Measurements from ENCODE around the gene ADISSP. TPM values are rescaled to one million over a fixed set of nuclear protein-coding genes. Genes with fewer than 3 reads are reported as not detected.
A peak's percentile ranks its signal among the peaks of the same experiment; 100 is the strongest.

Gene ADISSP
- total RNA-seq, 1 experiment from 2014 or later, result 95.8 TPM

DNA sequence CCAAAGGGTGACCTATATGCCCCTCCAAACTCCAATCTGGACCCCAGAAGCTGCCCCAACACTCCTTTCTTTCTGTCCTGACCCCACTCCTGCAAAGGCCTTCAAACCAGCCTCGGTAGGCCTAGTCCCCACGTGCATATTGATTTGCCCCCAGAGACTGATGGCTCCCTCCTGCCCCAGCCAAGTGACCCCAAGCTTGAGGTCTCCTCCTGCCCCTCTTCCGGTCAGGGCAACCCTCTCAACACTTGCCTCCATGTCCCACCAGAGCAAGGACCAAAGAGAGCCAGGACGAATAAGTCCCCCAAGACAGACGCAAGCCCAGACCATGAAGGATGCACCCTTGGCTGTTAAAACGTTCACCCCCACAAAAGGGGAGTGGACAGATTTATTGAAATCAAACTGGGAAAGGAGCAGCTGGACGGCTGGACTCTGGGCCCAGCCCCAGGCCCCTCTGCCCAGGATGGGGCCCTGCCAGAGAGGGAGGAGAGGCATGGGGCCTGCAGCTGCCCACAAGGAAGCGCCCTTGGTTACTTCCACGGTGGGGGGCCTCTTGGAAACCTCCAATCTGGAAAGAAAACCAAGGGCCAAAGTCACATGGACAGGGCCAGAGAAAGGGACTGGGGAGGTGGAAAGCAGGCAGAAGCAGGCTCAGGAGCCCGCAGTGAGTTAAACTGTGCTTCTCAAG, 16.1 kb upstream of the ADISSP start:
- no peak for DNase-seq (ENCODE audit: low spot score)
- in situ Hi-C loops (cut with HindIII; ENCODE audit: low sequenced_read_pairs), result no loop called here

DNA sequence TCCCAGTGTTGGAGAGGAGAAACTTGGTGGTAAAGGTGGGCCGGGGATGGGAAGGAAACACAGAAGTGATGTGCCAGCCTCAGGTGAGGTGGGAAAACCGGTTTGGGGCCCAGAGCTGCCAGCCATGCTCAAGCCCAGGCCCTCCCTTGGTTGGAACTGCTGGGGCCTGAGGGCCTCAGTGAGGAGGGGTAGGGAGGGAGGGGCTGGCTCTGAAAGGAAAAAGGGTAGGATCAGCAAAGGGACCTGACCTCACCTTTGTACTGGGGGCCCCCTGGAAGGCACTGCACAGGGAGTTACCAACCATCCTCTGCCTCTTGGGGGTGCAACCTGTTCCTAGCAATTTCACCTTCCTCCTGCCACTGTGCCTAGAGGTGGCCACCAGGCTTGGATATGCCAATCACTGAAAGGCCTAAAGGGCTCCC, 15.5 kb upstream of the ADISSP start:
- no peak for DNase-seq (ENCODE audit: low spot score)
- in situ Hi-C loops (cut with HindIII; ENCODE audit: low sequenced_read_pairs), result no loop called here

GRCh38 chr20:3782597-3782996, 15.0 kb upstream of the ADISSP start:
- in situ Hi-C loops (cut with HindIII; ENCODE audit: low sequenced_read_pairs), result no loop called here
- DNase-seq (ENCODE audit: low spot score), result no peak

DNA sequence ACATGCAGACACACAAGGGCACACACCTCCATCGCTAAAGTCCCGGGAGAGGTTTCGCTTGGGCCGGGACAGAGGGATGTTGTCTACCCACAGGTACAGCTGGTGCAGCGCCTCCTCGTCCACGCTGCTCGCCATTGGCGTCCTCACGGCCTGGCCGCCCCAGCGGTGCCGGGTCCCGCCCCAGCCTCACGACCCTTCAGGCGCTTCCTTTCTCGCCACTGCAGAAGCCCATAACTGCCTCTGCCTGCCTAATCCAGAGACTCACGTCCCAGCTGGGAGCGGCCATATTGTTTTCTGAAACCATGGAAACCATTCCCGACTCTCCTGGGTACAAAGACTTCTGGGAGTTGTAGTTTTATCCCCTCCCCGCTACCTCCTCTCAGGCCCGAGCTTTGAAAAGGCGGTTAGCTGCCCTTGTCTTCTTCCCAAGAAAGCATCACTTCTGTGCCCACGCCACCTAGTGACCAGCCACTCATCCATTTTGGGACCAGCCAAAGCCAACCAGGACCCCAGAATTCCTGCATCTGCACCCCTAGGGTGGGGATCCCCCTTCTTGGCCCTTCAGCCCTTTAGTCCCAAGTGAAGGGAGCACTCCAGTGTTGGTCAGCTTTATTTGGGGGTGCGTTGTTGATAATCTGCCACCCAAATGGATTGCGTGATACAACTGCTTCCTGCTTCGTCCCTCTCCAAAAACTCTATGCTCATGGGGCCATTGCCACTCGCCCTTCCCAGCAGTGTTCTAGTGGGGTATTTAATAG, 13.8 kb upstream of the ADISSP start, which contains the start of gene SPEF1:
Gene SPEF1 (minus strand): TSS at position 296 of the 758 bp plus-strand sequence. CDS start 161 bp downstream, at position 135.
- DNase-seq (ENCODE audit: low spot score), result peak; percentile 97
- in situ Hi-C loops (cut with HindIII; ENCODE audit: low sequenced_read_pairs), result no loop called here

- no peak for DNase-seq (ENCODE audit: low spot score)
- in situ Hi-C loops (cut with HindIII; ENCODE audit: low sequenced_read_pairs), result no loop called here
Observed at GRCh38 chr20:3778976-3779375, 11.4 kb upstream of the ADISSP start.

DNA sequence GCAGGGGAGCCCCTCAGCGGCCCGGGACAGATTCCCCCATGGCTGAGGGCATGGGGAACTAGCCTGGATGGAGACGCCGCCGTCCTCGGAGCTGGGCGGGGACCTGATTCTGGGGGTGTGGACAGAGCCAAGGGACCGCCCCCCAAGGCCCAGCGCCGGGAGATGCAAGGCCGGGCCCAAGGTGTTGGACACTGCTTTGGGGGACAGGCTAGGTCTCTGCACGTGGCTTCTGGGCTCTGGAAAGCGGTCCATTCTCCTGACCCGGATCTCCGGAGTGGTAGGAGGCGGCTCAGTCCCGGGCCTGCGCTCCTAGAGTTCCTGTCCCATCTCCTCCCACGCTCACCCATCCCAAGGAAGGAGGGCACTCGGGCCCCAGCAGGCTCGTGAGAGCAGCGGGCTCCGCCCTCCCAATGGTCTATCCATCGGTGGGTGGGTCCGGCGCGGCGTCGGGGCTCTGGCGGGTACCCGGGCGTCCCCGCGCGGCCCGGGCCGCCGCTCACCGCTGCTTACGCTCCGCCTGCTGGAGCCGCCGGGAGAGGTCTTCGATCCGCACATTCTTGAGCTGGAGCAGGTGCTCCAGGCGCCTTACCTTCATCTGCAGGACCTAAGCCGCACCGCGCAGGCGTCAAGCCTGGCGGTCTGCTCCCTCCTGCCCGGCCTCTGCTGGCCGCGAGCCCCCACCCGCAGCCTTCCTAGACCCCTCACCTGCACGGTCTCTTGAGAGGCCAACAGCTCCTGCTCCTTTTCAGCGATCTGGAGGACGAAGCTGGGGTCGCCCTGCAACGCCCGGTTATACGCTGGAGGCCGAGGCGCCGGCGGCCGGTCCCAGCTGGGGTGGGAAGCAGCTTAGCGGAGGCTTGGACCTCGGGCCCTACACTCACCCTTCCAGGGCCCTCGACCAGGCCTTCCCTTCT, 10.4 kb upstream of the ADISSP start:
- in situ Hi-C loops (cut with HindIII; ENCODE audit: low sequenced_read_pairs), result no loop called here
- DNase-seq (ENCODE audit: low spot score), result peak; percentile 58

DNA sequence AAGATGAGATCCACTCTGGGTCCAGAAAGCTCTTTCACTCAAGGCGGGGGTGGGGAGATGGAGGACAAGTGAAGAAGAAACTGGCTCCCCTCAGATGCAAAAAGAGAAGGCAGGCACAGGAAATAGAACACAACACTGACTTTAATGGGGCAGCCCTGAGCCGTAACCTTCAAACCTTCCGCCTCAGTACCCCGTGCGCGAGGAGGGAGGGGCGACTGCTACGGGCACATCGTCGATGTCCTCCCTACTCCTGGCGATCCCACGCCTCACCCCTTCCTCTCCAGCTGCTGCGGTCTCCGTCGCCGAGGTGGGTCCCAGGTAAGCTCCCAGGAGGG, 9.8 kb upstream of the ADISSP start:
- DNase-seq (ENCODE audit: low spot score), result no peak

GRCh38 chr20:3775457-3776108, 8.0 kb upstream of the ADISSP start:
- in situ Hi-C loops (cut with HindIII; ENCODE audit: low sequenced_read_pairs), result no loop called here
- DNase-seq (ENCODE audit: low spot score), result no peak

More for the DNA sequence above, 9.8 kb upstream of the ADISSP start:
- in situ Hi-C loops (cut with HindIII; ENCODE audit: low sequenced_read_pairs), result no loop called here

GRCh38 chr20:3771552-3772058, 4.1 kb upstream of the ADISSP start:
- DNase-seq (ENCODE audit: low spot score), result no peak
- in situ Hi-C loops (cut with HindIII; ENCODE audit: low sequenced_read_pairs), result no loop called here

DNA sequence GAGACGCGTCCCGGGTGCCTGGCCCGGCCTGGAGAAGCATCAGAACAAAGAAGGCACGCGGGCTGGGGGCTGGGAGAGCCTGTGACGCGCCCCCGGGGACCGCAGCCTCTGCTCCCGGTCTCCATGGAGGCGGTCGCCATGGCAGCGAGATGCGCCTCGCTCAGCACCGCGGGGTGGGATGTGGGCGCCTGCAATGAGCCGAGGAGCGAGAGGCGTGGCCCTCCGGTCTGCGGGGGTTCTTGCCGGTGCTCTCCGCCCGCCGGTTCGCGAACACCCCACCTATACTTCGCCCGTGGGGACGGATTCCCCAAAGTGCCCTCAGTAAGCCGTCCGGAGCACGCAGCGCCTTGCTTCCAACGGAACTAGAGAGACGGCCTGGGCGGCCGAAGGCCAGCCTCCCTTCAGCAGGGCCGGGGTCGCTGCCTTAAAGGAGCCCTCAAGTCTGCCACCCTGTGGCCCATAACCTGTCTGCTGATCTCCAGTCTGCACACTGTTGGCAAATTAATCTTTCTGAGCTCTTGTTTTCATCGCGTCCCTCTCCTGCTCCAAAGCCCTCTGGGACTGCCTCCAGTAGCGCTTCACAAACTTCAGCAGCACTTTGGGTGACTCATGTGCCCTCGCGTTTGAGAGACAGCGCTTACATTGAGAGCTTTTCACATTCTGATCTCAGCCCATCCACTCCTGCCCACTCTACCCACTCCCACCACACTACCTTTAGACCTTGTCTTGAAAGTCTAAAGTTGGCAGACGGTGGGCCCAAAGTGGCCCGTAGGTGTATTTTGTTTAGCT, 983 bp upstream of the ADISSP start:
- in situ Hi-C loops (cut with HindIII; ENCODE audit: low sequenced_read_pairs), result no loop called here
- peak; percentile 73 for DNase-seq (ENCODE audit: low spot score)

- in situ Hi-C loops (cut with HindIII; ENCODE audit: low sequenced_read_pairs), result no loop called here
- DNase-seq (ENCODE audit: low spot score), result no peak
Observed at GRCh38 chr20:3767110-3767426, 485 bp downstream of the ADISSP start.

GRCh38 chr20:3766422-3767109, 987 bp downstream of the ADISSP start:
- no peak for DNase-seq (ENCODE audit: low spot score)
- in situ Hi-C loops (cut with HindIII; ENCODE audit: low sequenced_read_pairs), result no loop called here

DNA sequence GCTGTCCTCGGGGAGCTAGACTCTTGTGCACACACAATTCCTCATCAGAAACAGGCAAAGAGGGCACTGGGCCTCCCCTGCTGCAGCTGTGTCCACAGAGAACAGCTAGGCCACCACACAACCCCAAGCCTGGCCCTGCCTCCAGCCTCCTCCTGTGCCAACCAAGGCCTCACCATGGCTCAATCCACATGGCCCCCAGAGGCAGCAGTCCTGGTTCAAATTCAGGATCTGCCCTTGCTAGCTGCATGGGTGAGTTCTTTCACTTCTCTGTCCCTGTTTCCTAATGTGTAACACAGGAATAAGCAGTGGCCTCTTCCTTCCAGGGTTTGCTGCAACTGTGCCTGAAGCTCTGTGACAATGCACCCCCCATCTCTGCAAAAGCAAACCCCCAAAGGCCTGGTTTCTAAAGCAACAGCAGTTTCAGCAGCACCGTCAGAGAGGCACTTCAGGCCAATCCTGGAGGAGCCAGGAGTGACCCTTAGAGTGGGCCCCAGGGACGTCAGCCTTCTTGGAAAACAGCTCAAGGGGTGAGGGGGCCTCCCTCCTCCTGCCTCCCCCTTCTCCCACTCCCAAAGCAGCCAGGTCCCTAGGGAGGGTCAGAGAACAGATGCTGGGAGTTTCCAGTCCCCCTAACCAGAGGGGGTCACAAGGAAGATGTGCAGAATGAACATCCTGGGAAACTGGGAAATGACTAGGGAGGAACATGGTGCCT, 2.2 kb downstream of the ADISSP start:
- no peak for DNase-seq (ENCODE audit: low spot score)
- in situ Hi-C loops (cut with HindIII; ENCODE audit: low sequenced_read_pairs), result no loop called here

DNA sequence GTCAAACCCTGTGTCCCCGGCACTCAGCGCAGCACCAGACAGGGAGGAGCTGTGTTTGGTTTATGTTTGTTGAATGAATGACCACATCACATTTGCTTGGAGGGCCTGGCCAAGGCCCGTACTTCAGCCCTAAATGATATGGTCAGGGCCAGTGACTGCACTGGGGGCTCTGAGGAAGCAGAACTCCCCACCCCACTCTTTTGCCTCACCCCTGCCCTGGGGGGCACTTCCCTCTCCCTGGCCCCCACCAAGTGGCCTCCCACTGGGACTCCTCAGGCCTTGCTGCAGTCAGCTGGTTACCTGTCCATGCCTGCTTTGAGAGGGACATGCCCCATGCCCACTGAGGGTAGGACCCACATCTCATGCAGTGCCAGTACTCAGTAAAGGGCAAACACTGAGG, 2.9 kb downstream of the ADISSP start:
- DNase-seq (ENCODE audit: low spot score), result no peak
- in situ Hi-C loops (cut with HindIII; ENCODE audit: low sequenced_read_pairs), result no loop called here

DNA sequence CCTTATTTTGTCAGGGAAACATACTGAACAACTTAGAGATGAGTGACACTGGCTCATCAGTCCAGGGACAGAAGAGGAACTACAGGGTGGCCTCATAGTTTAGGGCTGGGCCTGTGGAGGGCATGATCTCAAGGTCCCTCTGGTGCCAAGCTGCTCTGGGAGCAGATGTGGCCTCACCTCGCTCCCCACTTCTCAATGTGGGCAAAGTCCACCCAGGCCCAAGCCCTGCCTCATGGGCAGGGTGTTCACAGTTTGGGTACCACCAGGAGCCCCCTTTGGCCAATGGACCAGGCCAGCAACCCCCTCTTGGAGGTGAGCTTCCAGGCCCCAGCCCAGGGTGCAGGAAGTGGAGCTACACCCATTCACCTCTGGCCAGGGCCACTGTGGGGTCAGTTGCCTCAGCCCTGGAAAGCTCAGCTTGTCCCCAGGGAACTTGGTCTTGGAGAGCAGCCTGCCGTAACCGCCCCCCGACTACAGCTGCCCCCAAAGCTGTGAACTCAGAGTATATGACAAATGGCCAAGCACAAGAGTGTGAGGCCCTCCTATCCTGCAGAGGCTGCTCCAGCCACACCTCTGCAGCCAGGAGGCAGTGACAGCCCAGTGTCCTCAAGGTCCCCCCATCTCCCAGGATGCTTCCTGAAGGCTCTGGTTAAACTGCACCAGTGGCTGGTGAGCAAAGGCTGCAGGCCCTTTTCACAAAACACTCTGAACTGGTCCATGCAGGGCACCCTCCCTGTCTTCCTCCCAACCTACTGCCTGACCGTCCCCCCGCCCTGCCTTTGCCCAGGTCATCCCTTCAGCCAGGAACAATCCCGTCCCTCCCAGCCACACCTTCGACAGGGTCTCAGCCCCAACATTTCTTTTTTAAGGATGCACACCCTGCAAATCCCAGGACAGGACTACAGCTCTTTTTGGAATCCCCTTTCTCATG, 3.6 kb downstream of the ADISSP start:
- in situ Hi-C loops (cut with HindIII; ENCODE audit: low sequenced_read_pairs), result no loop called here
- no peak for DNase-seq (ENCODE audit: low spot score)

- no peak for DNase-seq (ENCODE audit: low spot score)
- in situ Hi-C loops (cut with HindIII; ENCODE audit: low sequenced_read_pairs), result no loop called here
Observed at GRCh38 chr20:3760655-3761348, 6.8 kb downstream of the ADISSP start.

Measured in G401 (cell line).